ENCODE measurements around the gene ZNF212. TPM values are rescaled to one million over a fixed set of nuclear protein-coding genes. Genes with fewer than 3 reads are reported as not detected.

The ZNF212 gene
- total RNA-seq, 1 donor from 2014 or later: 4.8 TPM

DNA sequence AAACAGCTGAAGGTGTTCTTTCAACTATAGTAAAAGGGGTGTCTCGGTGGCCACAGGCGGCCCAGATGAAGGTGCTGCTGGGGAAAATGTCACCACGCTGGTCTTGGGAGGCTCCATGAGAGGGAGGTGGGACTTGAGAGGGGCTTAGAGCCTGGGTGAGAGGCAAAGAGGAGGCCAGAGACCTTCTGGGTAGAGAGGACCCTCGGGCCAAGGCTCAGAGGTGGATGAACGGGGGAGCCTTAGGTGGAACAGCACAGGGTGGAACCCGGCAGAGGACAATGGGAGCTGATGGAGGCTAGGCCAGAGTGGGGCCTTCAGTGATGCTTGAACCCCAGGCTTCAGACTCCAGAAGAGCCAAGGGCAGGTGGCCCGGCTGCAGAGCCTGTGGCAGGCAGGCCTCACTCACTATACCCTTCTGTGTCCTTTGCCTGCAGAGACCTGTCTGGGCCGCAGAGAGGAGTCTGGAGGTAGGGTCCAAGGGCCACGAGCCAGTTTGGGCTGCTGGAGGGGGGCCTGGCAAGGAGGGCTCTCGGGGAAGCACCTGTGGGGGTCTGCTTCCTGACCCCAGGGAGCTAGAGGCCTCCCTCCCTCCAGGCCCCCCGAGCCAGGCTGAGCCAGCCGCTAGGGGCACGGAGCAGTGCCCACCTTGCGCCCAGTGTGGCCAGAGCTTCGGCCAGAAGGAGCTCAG, 54.6 kb downstream of the ZNF212 start:
- intact Hi-C loops (cut with DNase I): no loop called here
- DNase-seq (ENCODE audit: missing footprints): peak; percentile 64
- no peak for ATAC-seq

DNA sequence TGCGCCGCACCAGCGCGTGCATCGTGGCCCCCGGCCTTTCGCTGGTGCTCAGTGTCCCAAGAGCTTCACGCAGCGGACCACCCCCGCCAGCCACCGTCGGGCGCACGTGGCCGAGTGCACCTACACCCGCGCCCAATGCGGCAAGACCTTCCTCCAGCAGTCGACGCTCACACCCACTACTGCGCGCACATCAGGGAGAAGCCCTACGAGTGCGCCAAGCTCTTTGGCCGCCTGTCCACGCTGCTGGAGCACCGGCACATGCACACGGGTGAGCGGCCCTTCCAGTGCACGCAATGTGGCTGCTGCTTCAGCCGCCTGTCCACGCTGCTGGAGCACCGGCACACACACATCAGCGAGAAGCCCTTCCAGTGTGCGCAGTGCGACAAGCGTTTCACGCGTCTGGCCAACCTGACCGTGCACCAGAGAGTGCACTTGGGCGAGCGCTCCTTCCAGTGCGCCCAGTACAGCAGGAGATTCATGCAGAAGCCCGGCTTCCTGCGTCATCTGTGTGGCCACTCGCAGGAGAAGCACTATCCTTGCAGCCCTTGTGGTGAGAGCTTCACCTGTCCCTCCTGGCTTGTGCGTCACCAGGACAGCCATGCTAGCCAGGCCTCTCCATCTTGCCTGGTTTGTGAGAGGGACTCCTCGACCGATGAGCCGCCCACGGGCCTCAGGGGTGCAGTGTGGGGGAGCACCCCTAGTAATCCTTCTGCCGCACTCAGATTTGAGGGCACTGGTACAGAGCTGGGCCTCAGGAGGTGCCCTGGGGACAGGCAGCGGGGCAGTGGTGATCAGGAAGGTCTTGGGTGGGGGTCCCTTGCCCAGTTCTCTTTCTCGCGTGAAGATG, 55.4 kb downstream of the ZNF212 start:
- DNase-seq (ENCODE audit: missing footprints) (peak; percentile 58), ATAC-seq (no peak)
- intact Hi-C loops (cut with DNase I): no loop called here

- intact Hi-C loops (cut with DNase I): no loop called here
- DNase-seq (ENCODE audit: missing footprints): no peak
- no peak for ATAC-seq
Measured at GRCh38 chr7:149295481-149295850, 56.0 kb downstream of the ZNF212 start.

DNA sequence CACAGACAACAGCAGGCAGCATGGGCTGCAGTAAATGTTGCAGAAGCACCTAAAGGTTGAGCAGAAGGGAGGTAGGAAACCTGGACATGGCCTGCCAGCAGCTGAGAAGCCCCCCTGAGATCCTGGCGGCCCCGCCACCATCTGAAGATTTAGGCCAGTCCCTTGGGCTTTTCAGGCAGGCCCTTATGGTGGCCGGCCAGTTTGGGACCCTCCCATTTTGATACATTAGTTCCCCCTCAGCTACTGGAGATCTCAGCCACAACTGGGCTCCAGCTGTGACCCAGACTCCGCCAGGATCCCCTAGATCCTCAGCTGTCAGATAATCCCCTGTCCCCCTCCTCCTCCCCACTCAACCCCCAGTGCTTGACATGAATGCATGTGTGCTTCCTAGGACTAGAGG, 56.9 kb downstream of the ZNF212 start:
- intact Hi-C loops (cut with DNase I): no loop called here
- DNase-seq (ENCODE audit: missing footprints) (no peak), ATAC-seq (no peak)

DNA sequence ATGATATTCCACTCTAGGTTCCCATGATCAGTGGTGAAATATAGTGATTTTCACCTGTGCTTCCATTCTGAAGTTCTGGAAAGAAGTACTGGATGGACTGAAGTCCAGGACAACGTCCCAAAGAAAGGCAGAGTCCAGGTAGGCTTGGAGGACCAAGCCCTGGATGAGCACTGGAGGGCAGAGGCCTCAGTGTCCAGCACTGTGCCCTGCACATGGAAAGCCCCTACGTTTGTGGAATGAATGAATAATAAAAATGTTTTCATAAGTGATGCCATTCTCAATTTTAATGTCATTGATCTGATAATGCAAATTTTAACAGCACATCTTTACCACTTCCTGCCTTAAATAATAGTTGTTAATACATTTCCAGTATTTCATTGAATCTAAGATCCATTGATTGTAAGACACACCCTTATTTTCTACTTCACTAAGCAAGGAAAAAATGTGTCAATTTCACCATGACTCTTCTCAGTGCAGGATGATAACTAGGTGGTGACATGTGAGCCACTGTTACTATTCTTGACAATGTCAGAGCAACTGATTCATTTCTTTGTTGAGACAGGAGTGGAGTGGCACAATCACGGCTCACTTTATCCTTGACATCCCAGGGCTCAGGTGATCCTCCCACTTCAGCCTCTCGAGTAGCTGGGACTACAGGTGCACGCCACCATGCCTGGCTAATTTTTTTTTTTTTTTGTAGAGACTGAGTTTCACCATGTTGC, 57.7 kb downstream of the ZNF212 start:
- no peak for ATAC-seq
- intact Hi-C loops (cut with DNase I): no loop called here

GRCh38 chr7:149300620-149301285, 61.3 kb downstream of the ZNF212 start:
- no peak for DNase-seq (ENCODE audit: missing footprints)
- no peak for ATAC-seq
- intact Hi-C loops (cut with DNase I): no loop called here

More for the DNA sequence above, 57.7 kb downstream of the ZNF212 start:
- no peak for DNase-seq (ENCODE audit: missing footprints)

DNA sequence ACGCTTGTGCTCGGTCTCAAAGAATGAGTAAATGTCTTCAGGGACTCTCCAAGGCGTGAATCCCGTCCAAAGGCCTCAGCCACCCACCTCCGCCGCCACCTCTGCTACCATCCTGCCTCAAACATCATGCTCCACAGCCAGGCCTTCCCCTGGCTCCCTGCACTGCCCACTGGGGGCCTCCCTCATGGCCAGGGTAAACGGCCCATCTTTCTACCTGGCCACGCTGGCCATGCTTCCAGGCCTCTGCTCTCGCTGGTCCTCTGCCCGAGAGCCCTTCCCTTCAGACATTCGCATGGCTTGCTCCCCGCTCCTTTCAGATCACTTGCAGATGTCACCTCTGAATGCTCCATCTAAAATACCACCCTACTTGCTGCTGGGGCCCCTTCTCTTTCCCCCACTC, 62.8 kb downstream of the ZNF212 start:
- intact Hi-C loops (cut with DNase I): no loop called here
- ATAC-seq: no peak
- DNase-seq (ENCODE audit: missing footprints): no peak

DNA sequence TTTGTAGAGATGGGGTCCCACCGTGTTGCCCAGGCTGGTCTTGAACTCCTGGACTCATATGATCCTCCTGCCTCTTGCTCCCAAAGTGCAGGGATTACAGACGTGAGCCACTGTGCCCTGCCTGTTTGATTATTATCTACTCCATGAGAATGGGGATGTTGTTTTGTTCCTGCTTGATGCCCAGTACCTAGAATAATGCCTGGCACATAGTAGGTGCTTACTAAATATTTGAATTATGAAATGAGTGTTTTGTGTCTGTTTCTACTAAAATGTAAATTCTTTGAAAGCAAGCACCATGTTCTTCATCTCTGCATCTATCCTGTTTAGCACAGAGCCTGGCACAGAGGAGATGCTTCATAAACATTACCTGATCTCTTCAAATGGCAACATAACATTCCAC, 63.4 kb downstream of the ZNF212 start:
- DNase-seq (ENCODE audit: missing footprints): no peak
- ATAC-seq: no peak
- intact Hi-C loops (cut with DNase I): no loop called here

DNA sequence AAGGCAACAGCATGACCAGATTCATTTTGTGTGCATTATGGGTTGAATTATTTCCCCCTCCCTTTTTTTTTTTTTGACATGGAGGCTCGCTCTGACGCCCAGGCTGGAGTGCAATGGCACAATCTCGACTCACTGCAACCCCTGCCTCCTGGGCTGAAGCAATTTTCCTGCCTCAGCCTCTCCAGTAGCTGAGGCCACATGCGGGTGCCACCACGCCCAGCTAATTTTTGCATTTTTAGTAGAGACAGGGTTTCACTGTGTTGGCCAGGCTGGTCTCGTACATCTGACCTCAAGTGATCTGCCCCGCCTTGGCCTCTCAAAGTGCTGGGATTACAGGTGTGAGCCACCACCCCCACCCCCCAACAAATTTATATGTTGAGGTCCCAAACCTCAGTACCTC, 64.6 kb downstream of the ZNF212 start:
- intact Hi-C loops (cut with DNase I): no loop called here
- DNase-seq (ENCODE audit: missing footprints) (no peak), ATAC-seq (no peak)

Other genes starting within 250 kb of the ZNF212 start
- 48.7 TPM for gene PDIA4, start 211.1 kb upstream of the ZNF212 start, total RNA-seq
- gene ZNF786, start 148.9 kb upstream of the ZNF212 start, total RNA-seq: 2.9 TPM
- 0.60 TPM for gene ZNF425, start 113.3 kb upstream of the ZNF212 start, total RNA-seq
- gene ZNF398, start 92.2 kb upstream of the ZNF212 start, total RNA-seq: 7.0 TPM
- 13.2 TPM for gene ZNF282, start 44.1 kb upstream of the ZNF212 start, total RNA-seq
- gene ZNF783, start 22.5 kb downstream of the ZNF212 start, total RNA-seq: 4.3 TPM
- 7.2 TPM for gene ZNF777, start 221.4 kb downstream of the ZNF212 start, total RNA-seq

Data from Right ventricle myocardium inferior (tissue), 1 donor.